Type B pancreatic cell (in vitro differentiated cells): ENCODE measurements around the gene NCEH1. TPM values are rescaled to one million over a fixed set of nuclear protein-coding genes. Genes with fewer than 3 reads are reported as not detected.

Source experiments
- DNase-seq: peaks from one replicate; pipeline ENCODE4 v3.0.0; 2021; ENCODE audit warnings: mixed read lengths; ENCODE audit not compliant: unreplicated experiment; ENCODE audit errors: extremely low spot score
- H3K27ac Mint-ChIP-seq: 2 replicates; pipeline ENCODE4 v1.8.0; 2021; ENCODE audit warnings: mild to moderate bottlenecking, mixed read lengths
- H3K27me3 Mint-ChIP-seq: 2 replicates; pipeline ENCODE4 v1.8.0; 2021; ENCODE audit warnings: mixed read lengths
- H3K36me3 Mint-ChIP-seq: 2 replicates; pipeline ENCODE4 v1.8.0; 2021; ENCODE audit warnings: mixed read lengths
- H3K4me1 Mint-ChIP-seq: one replicate; pipeline ENCODE4 v1.8.0; 2021; ENCODE audit warnings: mixed read lengths; ENCODE audit not compliant: unreplicated experiment
- H3K4me3 Mint-ChIP-seq: 2 replicates; pipeline ENCODE4 v1.8.0; 2021; ENCODE audit warnings: mild to moderate bottlenecking, mixed read lengths
- H3K9me3 Mint-ChIP-seq: 2 replicates; pipeline ENCODE4 v1.8.0; 2021; ENCODE audit warnings: mixed read lengths
- total RNA-seq: library from RNA; stranded (reverse); gene quantifications from 2 replicates; pipeline ENCODE4 v1.2.1, GENCODE V29; 2021; ENCODE audit warnings: low replicate concordance
- TF ChIP-seq, protein P1 (sequence below): fragments of 200-600 bp; sonication (generic); conservative IDR thresholded peaks from 2 replicates; pipeline ENCODE4 v1.5.0; 2021; ENCODE audit warnings: antibody characterized with exemption, mild to moderate bottlenecking

Gene NCEH1
- total RNA-seq, 1 donor from 2014 or later, result 7.0 TPM

DNA sequence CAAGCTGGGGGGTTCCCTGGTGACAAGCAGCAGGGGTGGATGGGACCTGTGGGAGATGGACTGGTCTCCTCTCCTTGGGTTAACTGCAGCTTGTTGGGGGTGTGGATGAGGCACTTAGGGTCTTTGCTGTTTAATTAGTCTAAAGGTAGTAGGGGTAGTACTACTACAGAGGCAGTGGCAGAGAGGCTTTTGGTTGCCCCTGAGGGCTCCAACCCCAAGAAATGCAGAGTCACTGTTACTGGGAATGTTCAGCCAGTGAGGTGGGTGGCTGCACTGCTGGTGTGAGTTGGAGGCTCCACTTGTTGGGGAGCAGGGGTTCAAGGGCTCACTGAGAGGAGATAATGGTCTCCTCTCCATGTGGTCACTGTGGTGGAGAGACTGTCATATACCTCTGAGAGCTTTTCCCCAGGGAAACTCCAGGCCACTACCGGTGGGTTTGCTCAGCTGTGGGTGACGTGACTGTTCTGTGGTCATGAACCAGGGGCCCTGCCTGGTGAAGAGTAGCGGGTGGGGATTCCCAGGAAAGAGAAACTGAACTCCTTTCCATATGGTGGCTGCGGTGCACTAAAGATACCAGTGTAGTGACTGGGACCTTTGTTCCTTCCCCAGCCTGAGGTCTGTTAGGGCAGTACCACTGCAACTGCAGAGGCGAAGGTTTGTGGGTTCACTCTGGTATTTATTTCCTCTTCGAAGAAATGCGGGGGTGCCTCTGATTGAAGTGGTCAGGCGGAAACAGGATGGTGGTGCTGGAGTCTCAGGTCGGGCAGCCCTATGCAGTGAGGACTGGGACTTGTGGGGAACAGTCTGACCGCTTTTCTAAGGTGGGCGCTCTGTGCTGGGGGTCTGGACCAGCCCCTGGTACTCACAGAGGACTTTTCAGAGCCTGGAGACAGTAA lies 118.7 kb downstream of the NCEH1 start:
- H3K9me3 Mint-ChIP-seq, result peaks cover 7% of the 10 kb centered on the region
- no peak overlapping the region for H3K4me3 Mint-ChIP-seq
- no peak overlapping the region for H3K27ac Mint-ChIP-seq
- DNase-seq, result no peak
- TF ChIP-seq, protein P1, sequence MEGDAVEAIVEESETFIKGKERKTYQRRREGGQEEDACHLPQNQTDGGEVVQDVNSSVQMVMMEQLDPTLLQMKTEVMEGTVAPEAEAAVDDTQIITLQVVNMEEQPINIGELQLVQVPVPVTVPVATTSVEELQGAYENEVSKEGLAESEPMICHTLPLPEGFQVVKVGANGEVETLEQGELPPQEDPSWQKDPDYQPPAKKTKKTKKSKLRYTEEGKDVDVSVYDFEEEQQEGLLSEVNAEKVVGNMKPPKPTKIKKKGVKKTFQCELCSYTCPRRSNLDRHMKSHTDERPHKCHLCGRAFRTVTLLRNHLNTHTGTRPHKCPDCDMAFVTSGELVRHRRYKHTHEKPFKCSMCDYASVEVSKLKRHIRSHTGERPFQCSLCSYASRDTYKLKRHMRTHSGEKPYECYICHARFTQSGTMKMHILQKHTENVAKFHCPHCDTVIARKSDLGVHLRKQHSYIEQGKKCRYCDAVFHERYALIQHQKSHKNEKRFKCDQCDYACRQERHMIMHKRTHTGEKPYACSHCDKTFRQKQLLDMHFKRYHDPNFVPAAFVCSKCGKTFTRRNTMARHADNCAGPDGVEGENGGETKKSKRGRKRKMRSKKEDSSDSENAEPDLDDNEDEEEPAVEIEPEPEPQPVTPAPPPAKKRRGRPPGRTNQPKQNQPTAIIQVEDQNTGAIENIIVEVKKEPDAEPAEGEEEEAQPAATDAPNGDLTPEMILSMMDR, result no peak
- H3K27me3 Mint-ChIP-seq, result no peaks in the 10 kb centered on the region
- H3K36me3 Mint-ChIP-seq, result peaks cover 5% of the 10 kb centered on the region
- peaks cover 5% of the 10 kb centered on the region for H3K4me1 Mint-ChIP-seq

- TF ChIP-seq, protein P1, result no peak
- DNase-seq, result no peak
- peaks cover 5% of the 10 kb centered on the region for H3K36me3 Mint-ChIP-seq
- peaks cover 7% of the 10 kb centered on the region for H3K9me3 Mint-ChIP-seq
- H3K4me1 Mint-ChIP-seq, result peaks cover 3% of the 10 kb centered on the region
- no peak overlapping the region for H3K4me3 Mint-ChIP-seq
- H3K27me3 Mint-ChIP-seq, result no peaks in the 10 kb centered on the region
- peak overlapping the region; percentile 0 for H3K27ac Mint-ChIP-seq
Observed at GRCh38 chr3:172591125-172591605, 119.7 kb downstream of the NCEH1 start.

DNA sequence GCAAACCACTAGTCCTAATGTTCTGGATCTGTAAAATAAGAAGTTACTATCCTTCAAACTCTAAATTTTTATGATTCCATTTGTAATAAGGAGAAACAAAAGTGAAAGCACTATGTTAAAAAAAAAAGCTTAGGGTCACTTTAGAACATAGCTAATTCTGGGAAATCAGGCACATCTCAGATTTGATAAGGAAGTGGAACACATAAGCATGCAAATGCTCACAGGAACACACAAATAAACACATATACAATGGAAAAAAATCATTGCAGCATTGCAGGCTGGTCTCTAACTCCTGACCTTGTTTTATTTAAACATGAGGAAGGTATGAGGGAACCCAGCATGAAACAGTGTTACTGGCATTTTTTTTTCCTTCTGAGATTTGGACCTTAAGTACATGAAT lies 124.4 kb downstream of the NCEH1 start:
- Mint-ChIP-seq H3K4me1 (no peaks in the 10 kb centered on the region), H3K27ac (no peak overlapping the region), H3K9me3 (peaks cover 21% of the 10 kb centered on the region), H3K36me3 (peaks cover 5% of the 10 kb centered on the region), H3K27me3 (no peaks in the 10 kb centered on the region), H3K4me3 (no peak overlapping the region)
- TF ChIP-seq, protein P1, result no peak
- no peak for DNase-seq

DNA sequence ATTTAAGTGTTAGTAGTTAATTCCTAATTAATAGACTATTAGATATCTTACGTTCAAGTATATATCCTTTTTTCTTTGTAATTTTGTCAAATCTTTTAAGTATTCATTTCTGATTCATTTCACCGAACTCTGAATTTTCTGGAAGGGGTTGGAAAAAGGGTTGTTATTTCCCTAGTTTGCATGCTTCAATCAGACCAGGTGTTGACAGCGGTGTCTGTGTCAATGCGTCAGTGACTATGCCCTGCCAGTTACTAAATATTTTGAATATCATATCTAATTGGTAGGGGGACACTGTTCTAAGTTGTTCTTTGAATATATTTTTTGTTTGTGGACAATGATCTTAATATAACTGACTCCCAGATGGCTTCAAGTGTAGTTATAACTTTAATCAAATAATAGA lies 124.9 kb downstream of the NCEH1 start:
- Mint-ChIP-seq H3K4me3 (no peak overlapping the region), H3K9me3 (peaks cover 21% of the 10 kb centered on the region), H3K36me3 (peaks cover 5% of the 10 kb centered on the region), H3K27me3 (no peaks in the 10 kb centered on the region), H3K4me1 (no peaks in the 10 kb centered on the region), H3K27ac (no peak overlapping the region)
- no peak for DNase-seq
- TF ChIP-seq, protein P1, result no peak

DNA sequence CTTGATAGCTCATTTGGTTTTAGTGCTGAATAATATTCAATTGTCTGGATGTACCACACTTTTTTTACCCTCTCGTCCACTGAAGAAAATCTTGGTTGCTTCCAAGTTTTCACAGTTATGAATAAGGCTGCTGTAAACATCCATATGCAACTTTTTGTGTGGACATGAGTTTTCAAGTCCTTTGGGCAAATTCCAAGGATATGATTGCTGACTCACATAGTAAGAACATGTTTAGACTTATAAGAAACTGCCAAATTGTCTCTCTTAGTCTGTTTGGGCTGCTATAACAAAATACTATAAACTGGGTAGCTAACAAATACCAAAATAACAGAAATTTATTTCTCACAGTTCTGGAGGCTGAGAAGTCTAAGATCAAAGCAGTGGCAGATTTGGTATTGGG lies 128.2 kb downstream of the NCEH1 start:
- Mint-ChIP-seq H3K4me1 (no peaks in the 10 kb centered on the region), H3K36me3 (no peaks in the 10 kb centered on the region), H3K27me3 (no peaks in the 10 kb centered on the region), H3K27ac (no peak overlapping the region), H3K4me3 (no peak overlapping the region), H3K9me3 (peaks cover 22% of the 10 kb centered on the region)
- DNase-seq, result no peak
- TF ChIP-seq, protein P1, result no peak
